MCF 10A (cell line): ENCODE measurements around the gene ESRRB. TPM values are rescaled to one million over a fixed set of nuclear protein-coding genes. Genes with fewer than 3 reads are reported as not detected.
A peak's percentile ranks its signal among the peaks of the same experiment; 100 is the strongest.

Experiments
- BruUV-seq: library from RNA; stranded (reverse); fragments of 400-500 nt; replicated peaks from 2 replicates; lab custom pipeline; 2021; lab: Mats Ljungman, UMichigan
- CTCF ChIA-PET: fragments of 300-600 bp; sonication (Branson Sonifier 250); formaldehyde crosslinking; extraction: SDS; loops from one replicate; lab custom pipeline; 2021; ENCODE audit warnings: antibody characterized with exemption, inconsistent platforms; lab: Yijun Ruan, JAX
- POLR2A ChIA-PET: fragments of 300-600, 350-650 bp; sonication (Branson Sonifier 250); formaldehyde crosslinking; extraction: SDS; loops from one replicate; lab custom pipeline; 2020; ENCODE audit warnings: antibody characterized with exemption, inconsistent platforms; lab: Yijun Ruan, JAX
- DNase-seq: peaks from one replicate; pipeline ENCODE4 v3.0.0-alpha.2; 2018; ENCODE audit not compliant: unreplicated experiment
- H3K27ac Mint-ChIP-seq: one replicate; pipeline ENCODE4 v1.8.0; 2022; ENCODE audit warnings: mild to moderate bottlenecking, low read depth, mixed read lengths; ENCODE audit not compliant: unreplicated experiment
- H3K27me3 Mint-ChIP-seq: one replicate; pipeline ENCODE4 v1.8.0; 2022; ENCODE audit warnings: mixed read lengths; ENCODE audit not compliant: insufficient read depth, unreplicated experiment
- H3K36me3 Mint-ChIP-seq: one replicate; pipeline ENCODE4 v1.8.0; 2022; ENCODE audit warnings: mild to moderate bottlenecking, moderate library complexity, mixed read lengths; ENCODE audit not compliant: insufficient read depth, unreplicated experiment
- H3K4me1 Mint-ChIP-seq: one replicate; pipeline ENCODE4 v1.8.0; 2022; ENCODE audit warnings: mixed read lengths; ENCODE audit not compliant: insufficient read depth, unreplicated experiment
- H3K4me3 Mint-ChIP-seq: one replicate; pipeline ENCODE4 v1.8.0; 2022; ENCODE audit warnings: mild to moderate bottlenecking, moderate library complexity, mixed read lengths; ENCODE audit not compliant: unreplicated experiment
- H3K9me3 Mint-ChIP-seq: one replicate; pipeline ENCODE4 v1.8.0; 2022; ENCODE audit warnings: mixed read lengths; ENCODE audit not compliant: unreplicated experiment
- intact Hi-C: fragments of 100-400 bp; cut with micrococcal nuclease; formaldehyde crosslinking; loops from 2 replicates; pipeline ENCODE4 v1.14.1; 2022
- total RNA-seq: library from RNA; stranded (reverse); gene quantifications from 2 replicates; pipeline ENCODE4 v1.2.3, GENCODE V29; 2022
- TF ChIP-seq, protein P1 (sequence below): fragments of 200-600 bp; IDR thresholded peaks from one replicate; pipeline ENCODE4 v1.8.0; 2022; ENCODE audit warnings: antibody characterized with exemption, mild to moderate bottlenecking; ENCODE audit not compliant: unreplicated experiment

ESRRB gene
- total RNA-seq, 1 experiment from 2014 or later = 0.23 TPM

- Mint-ChIP-seq H3K36me3 (peaks cover 6% of the 10 kb centered on the region), H3K27ac (no peak overlapping the region), H3K27me3 (peaks cover 21% of the 10 kb centered on the region), H3K9me3 (no peaks in the 10 kb centered on the region), H3K4me3 (no peak overlapping the region), H3K4me1 (no peaks in the 10 kb centered on the region)
- no peak for DNase-seq
- CTCF ChIA-PET = no interaction called here
- POLR2A ChIA-PET = interaction anchor here (0.6 kb wide), 1 partner anchor 332 kb away, joined by 3 read pairs; no protein-coding TSS in a partner anchor
- TF ChIP-seq, protein P1, sequence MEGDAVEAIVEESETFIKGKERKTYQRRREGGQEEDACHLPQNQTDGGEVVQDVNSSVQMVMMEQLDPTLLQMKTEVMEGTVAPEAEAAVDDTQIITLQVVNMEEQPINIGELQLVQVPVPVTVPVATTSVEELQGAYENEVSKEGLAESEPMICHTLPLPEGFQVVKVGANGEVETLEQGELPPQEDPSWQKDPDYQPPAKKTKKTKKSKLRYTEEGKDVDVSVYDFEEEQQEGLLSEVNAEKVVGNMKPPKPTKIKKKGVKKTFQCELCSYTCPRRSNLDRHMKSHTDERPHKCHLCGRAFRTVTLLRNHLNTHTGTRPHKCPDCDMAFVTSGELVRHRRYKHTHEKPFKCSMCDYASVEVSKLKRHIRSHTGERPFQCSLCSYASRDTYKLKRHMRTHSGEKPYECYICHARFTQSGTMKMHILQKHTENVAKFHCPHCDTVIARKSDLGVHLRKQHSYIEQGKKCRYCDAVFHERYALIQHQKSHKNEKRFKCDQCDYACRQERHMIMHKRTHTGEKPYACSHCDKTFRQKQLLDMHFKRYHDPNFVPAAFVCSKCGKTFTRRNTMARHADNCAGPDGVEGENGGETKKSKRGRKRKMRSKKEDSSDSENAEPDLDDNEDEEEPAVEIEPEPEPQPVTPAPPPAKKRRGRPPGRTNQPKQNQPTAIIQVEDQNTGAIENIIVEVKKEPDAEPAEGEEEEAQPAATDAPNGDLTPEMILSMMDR = no peak
- intact Hi-C loops = no loop called here
- no TSS peak for BruUV-seq
Observed at GRCh38 chr14:76450476-76450875, 74.5 kb downstream of the ESRRB start.

DNA sequence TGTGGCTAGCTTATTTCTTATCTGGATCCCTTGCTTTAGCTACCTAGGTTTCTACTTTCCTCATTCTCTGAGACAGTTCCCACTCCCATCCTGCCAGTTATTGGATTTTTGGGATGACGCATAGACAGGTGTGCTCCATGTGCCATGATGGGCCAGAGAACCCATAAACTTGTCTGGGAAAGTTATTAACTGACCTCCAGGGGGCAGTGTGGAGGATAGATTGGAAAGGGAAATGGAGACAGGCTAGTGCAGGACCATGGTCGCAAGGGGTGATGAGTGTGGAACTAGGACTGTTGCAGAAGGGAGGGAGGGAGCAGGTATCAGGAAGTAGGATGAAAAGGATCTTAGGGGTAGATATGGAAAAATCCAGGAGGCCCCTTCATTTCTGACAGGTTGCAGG lies 80.3 kb downstream of the ESRRB start:
- TF ChIP-seq, protein P1 = peak; percentile 40
- intact Hi-C loops = loop anchor here (2.0 kb wide), 1 partner anchor 189 kb away; no protein-coding TSS in a partner anchor

DNA sequence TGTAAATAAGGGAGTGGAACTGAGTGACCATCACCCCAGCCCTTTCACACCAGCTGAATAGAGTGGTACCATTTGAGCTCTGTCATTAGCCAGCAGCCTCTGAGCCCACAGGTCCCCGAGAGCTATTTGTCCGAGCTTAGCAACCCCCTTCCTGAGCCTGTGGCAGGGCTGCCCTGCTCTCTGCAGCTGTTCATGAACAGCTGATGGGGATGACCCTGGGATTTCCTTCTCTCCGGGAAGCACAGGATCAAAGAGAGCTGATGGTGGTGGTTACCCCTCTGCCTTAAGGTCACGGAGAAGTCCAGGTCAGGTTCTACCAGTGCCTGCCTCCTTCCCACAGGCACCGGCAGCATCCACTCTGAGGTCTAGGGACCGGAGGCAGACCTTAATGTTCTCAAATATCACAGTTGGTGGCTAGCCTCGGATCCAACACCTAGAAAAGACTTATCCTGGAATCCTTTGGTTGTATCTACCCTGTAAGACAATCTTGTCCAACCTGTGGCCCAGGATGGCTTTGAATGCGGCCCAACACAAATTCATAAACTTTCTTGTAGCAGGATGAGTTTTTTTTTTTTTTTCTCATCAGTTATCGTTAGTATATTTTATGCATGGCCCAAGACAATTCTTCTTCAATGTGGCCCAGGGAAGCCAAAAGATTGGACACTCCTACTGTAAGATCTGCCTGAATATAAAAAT lies 81.1 kb downstream of the ESRRB start:
- TF ChIP-seq, protein P1 = no peak
- no peaks in the 10 kb centered on the region for H3K9me3 Mint-ChIP-seq
- peaks cover 6% of the 10 kb centered on the region for H3K36me3 Mint-ChIP-seq
- H3K4me1 Mint-ChIP-seq = no peaks in the 10 kb centered on the region
- no peak overlapping the region for H3K4me3 Mint-ChIP-seq
- DNase-seq = no peak
- no peaks in the 10 kb centered on the region for H3K27me3 Mint-ChIP-seq
- CTCF ChIA-PET = interaction anchor here (0.6 to 1.4 kb wide), 4 partner anchors 12 to 191 kb away, joined by 3 to 4 read pairs (median 4); no protein-coding TSS in a partner anchor
- BruUV-seq = no TSS peak
- POLR2A ChIA-PET = no interaction called here
- intact Hi-C loops = loop anchor here (2.0 kb wide), 1 partner anchor 188 kb away; no protein-coding TSS in a partner anchor
- H3K27ac Mint-ChIP-seq = no peak overlapping the region

More for the DNA sequence above, 80.3 kb downstream of the ESRRB start:
- H3K27me3 Mint-ChIP-seq = no peaks in the 10 kb centered on the region
- H3K36me3 Mint-ChIP-seq = peaks cover 6% of the 10 kb centered on the region
- no peaks in the 10 kb centered on the region for H3K9me3 Mint-ChIP-seq
- no TSS peak for BruUV-seq
- ChIA-PET POLR2A (no interaction called here), CTCF (interaction anchor here (0.8 to 1.4 kb wide), 6 partner anchors 12 to 250 kb away, joined by 3 to 5 read pairs (median 3); no protein-coding TSS in a partner anchor)
- H3K4me1 Mint-ChIP-seq = no peaks in the 10 kb centered on the region
- no peak overlapping the region for H3K4me3 Mint-ChIP-seq
- no peak overlapping the region for H3K27ac Mint-ChIP-seq
- peak; percentile 62 for DNase-seq

GRCh38 chr14:76457841-76458240 lies 81.9 kb downstream of the ESRRB start:
- Mint-ChIP-seq H3K27me3 (no peaks in the 10 kb centered on the region), H3K36me3 (peaks cover 6% of the 10 kb centered on the region), H3K4me3 (no peak overlapping the region), H3K4me1 (no peaks in the 10 kb centered on the region), H3K27ac (no peak overlapping the region), H3K9me3 (no peaks in the 10 kb centered on the region)
- no peak for DNase-seq
- no TSS peak for BruUV-seq
- intact Hi-C loops = loop anchor here (2.0 kb wide), 1 partner anchor 187 kb away; no protein-coding TSS in a partner anchor
- TF ChIP-seq, protein P1 = no peak
- CTCF ChIA-PET = interaction anchor here (0.6 to 0.9 kb wide), 2 partner anchors 18 to 59 kb away, joined by 3 to 4 read pairs; no protein-coding TSS in a partner anchor
- POLR2A ChIA-PET = interaction anchor here (0.7 kb wide), 1 partner anchor 8 kb away, joined by 3 read pairs; no protein-coding TSS in a partner anchor
